GM12864 (cell line): ENCODE data around the gene RGS9BP.
A peak's percentile ranks its signal among the peaks of the same experiment; 100 is the strongest.

Experiments
- DNase-seq: peaks from one replicate; pipeline ENCODE4 v3.0.0-alpha.2; 2011; ENCODE audit warnings: low read depth
- H3K4me3 ChIP-seq: 2 replicates; pipeline ENCODE4 v1.5.1; 2011; ENCODE audit warnings: mild to moderate bottlenecking, low read depth, low read length, control low read depth
- CTCF ChIP-seq: IDR thresholded peaks from 2 replicates; pipeline ENCODE4 v1.5.1; 2011; ENCODE audit warnings: low read depth, mild to moderate bottlenecking, moderate library complexity, low read length, control low read depth, inconsistent platforms; ENCODE audit errors: missing control alignments

Gene RGS9BP

DNA sequence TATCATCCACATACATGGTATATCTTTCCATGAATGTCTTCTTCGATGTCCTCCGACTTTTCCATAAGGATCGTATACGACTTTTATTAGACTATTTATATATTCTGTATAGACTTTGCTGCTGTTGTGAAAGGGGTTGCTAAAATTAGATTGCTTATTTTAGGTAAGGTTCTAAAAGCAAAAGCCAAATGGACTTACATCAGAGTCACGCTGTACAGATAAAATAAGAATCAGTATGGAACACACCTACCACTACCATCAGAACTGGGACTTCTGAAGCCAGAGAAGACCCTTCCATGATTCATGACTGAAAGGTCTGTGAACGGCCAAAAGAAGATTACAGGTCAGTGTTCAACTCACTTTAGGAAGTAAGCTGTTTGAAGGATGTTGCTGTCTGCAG lies 9.6 kb upstream of the RGS9BP start:
- no peak for TF ChIP-seq CTCF
- DNase-seq = no peak
- no peak overlapping the region for H3K4me3 ChIP-seq

DNA sequence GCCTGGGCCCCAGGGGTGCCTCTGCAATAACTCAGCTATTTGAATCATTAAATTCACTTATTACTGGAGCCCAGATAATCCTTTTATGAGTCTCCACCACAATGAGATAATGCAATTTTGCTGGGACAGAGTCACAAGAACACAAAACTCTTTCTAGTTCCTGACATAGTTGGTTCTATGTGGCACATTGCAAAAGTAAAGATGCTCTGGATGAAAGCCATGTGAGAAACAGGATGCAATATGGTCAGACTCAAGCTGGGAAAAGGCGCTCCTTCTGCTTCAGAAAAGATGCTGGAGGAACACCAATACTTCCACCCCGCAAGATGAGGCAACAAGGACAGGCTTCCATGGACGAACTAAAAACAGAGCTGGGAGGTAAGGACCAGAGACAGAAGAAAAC lies 6.3 kb upstream of the RGS9BP start:
- no peak for TF ChIP-seq CTCF
- DNase-seq = no peak
- H3K4me3 ChIP-seq = no peak overlapping the region

GRCh38 chr19:32671883-32672593 lies 3.6 kb upstream of the RGS9BP start:
- no peak overlapping the region for H3K4me3 ChIP-seq
- DNase-seq = no peak
- no peak for TF ChIP-seq CTCF

GRCh38 chr19:32672841-32673240 lies 2.8 kb upstream of the RGS9BP start:
- H3K4me3 ChIP-seq = no peak overlapping the region
- DNase-seq = no peak
- no peak for TF ChIP-seq CTCF

- peak overlapping the region; percentile 94; the same call in 1 of the 2 replicates for H3K4me3 ChIP-seq
- no peak for TF ChIP-seq CTCF
- no peak for DNase-seq
Observed at GRCh38 chr19:32673573-32673972, 2.1 kb upstream of the RGS9BP start.

- H3K4me3 ChIP-seq = peak overlapping the region; percentile 94
- DNase-seq = no peak
- no peak for TF ChIP-seq CTCF
Observed at GRCh38 chr19:32674153-32674930, 1.3 kb upstream of the RGS9BP start.
